Esophagus muscularis mucosa (tissue), 4 donors: Measurements from ENCODE around the gene RALGAPA1. TPM values are rescaled to one million over a fixed set of nuclear protein-coding genes. Genes with fewer than 3 reads are reported as not detected.
"Not testable (repeated sequence)": the region's sequence is repeated elsewhere in the genome, so short reads cannot be mapped to it uniquely, and the experiment has no call there.

ENCODE experiments used
- DNase-seq: peaks from one replicate; pipeline ENCODE4 v3.0.0-alpha.2; 2017; ENCODE audit errors: extremely low spot score
- H3K27ac ChIP-seq, 4 donors: fragments of 200-600 bp; sonication (generic); replicated peaks in 1 of 4; 1 replicate in 3 of 4; 2 replicates in 1 of 4; pipeline ENCODE4 v1.5.1; 2016 to 2019; ENCODE audit warnings: mild to moderate bottlenecking in 1 of 4
- H3K27me3 ChIP-seq, 4 donors: fragments of 200-600 bp; sonication (generic); one replicate each; pipeline versions ENCODE4 v1.5.1 to v1.6.0; 2016 to 2019
- H3K36me3 ChIP-seq, 4 donors: fragments of 200-600 bp; sonication (generic); one replicate each; pipeline ENCODE4 v1.5.1; 2016 to 2019
- H3K4me1 ChIP-seq, 4 donors: fragments of 200-600 bp; sonication (generic); one replicate each; pipeline ENCODE4 v1.5.1; 2016 to 2019
- H3K4me3 ChIP-seq, 4 donors: fragments of 200-600 bp; sonication (generic); 1 replicate in 2 of 4; 2 replicates in 2 of 4; pipeline ENCODE4 v1.5.1; 2016 to 2019; ENCODE audit warnings: mild to moderate bottlenecking in 4 of 4, moderate library complexity in 1 of 4
- H3K9me3 ChIP-seq, 4 donors: fragments of 200-600 bp; sonication (generic); 1 replicate in 3 of 4; 2 replicates in 1 of 4; pipeline ENCODE4 v1.5.1; 2016 to 2019
- EP300 ChIP-seq: sonication (generic); formaldehyde crosslinking; IDR thresholded peaks from one replicate; pipeline ENCODE4 v1.6.1; 2017; ENCODE audit warnings: antibody characterized with exemption
- POLR2A ChIP-seq: fragments of 450-650 bp; IDR thresholded peaks from one replicate; pipeline ENCODE4 v1.6.1; 2017; ENCODE audit warnings: antibody characterized with exemption, moderate library complexity, mild to moderate bottlenecking, low read depth
- POLR2AphosphoS5 ChIP-seq, 2 donors: sonication (generic); formaldehyde crosslinking; IDR thresholded peaks; one replicate each; pipeline ENCODE4 v1.6.1; 2017; ENCODE audit warnings: antibody characterized with exemption in 2 of 2
- WGBS: methylation state at CpG from one replicate; pipeline ENCODE4 v1.1.5; 2018; 5-methylcytosine and 5-hydroxymethylcytosine counted together
- intact Hi-C: fragments of 100-400 bp; cut with DNase I; formaldehyde crosslinking; loops from one replicate; pipeline ENCODE4 v1.15.1; 2023
- total RNA-seq, 4 donors: library from RNA; depleted of rRNA; stranded (reverse); fragments of >200 nt; gene quantifications; one replicate each; pipeline versions ENCODE4 v1.1.0 to v1.2.1, GENCODE V29; 2016
- TF ChIP-seq, protein P1 (sequence below), 3 experiments: fragments of 200-600 bp in 2 of 3; fragments of 450-650 bp in 1 of 3; sonication (generic) in 2 of 3; IDR thresholded peaks; one replicate each; pipeline ENCODE4 v1.5.1; 2017 to 2019; ENCODE audit warnings: antibody characterized with exemption in 3 of 3, mild to moderate bottlenecking in 2 of 3, moderate library complexity in 1 of 3

The RALGAPA1 gene
- total RNA-seq, 4 donors from 2014 or later, result 48.2 to 77.7 (median 52.1) TPM

DNA sequence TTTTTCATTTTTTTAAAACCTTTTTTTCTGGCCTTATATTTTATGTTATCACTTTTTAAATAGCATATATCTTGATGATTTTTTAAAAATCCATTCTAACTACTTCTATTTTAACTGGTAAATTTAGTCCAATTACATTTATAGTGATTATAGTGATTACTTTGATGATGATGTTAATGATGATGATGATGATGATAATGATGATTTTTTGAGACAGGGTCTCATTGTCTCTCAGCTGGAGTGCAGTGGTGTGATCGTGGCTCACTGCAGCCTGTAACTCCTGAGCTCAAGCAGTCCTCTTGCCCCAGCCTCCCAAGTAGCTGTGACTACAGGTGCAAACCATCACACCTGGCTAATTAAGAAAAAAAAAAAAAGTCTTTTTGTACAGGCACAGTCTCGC, 44.1 kb upstream of the RALGAPA1 start:
- 100% methylated on average over 2 of the region's 2 CpGs for WGBS
- Histone ChIP-seq H3K27ac (no peak overlapping the region), H3K9me3 (no peaks in the 10 kb centered on the region), H3K4me1 (no peaks in the 10 kb centered on the region), H3K27me3 (no peaks in the 10 kb centered on the region), H3K36me3 (peaks cover 0 to 8% (median 6%) of the 10 kb centered on the region in 4 donors), H3K4me3 (no peak overlapping the region)
- TF ChIP-seq POLR2AphosphoS5 (IDR thresholded peaks at IDR 0.05) (no peak), EP300 (no peak), POLR2A (no peak)
- TF ChIP-seq, protein P1, sequence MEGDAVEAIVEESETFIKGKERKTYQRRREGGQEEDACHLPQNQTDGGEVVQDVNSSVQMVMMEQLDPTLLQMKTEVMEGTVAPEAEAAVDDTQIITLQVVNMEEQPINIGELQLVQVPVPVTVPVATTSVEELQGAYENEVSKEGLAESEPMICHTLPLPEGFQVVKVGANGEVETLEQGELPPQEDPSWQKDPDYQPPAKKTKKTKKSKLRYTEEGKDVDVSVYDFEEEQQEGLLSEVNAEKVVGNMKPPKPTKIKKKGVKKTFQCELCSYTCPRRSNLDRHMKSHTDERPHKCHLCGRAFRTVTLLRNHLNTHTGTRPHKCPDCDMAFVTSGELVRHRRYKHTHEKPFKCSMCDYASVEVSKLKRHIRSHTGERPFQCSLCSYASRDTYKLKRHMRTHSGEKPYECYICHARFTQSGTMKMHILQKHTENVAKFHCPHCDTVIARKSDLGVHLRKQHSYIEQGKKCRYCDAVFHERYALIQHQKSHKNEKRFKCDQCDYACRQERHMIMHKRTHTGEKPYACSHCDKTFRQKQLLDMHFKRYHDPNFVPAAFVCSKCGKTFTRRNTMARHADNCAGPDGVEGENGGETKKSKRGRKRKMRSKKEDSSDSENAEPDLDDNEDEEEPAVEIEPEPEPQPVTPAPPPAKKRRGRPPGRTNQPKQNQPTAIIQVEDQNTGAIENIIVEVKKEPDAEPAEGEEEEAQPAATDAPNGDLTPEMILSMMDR (IDR thresholded peaks at IDR 0.05), result no peak
- intact Hi-C loops, result no loop called here
- no peak for DNase-seq

DNA sequence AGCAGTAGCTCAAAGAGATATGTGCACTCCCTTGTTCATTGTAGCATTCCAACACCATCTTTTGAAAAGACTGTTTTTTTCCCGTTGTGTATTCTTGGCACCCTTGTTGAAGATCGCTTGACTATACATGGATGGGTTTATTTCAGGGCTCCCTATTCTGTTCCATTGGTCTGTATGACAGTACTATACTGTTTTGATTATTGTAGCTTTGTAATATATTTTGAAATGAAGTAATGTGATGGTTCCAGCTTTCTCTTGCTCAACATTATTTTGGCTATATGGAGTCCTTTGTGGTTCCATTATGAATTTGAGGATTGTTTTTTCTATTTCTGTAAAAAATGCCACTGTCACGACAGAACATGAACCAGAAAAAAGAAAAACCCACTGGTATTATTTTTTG, 42.7 kb upstream of the RALGAPA1 start:
- TF ChIP-seq POLR2AphosphoS5 (IDR thresholded peaks at IDR 0.05) (no peak), EP300 (no peak), POLR2A (no peak)
- TF ChIP-seq, protein P1 (IDR thresholded peaks at IDR 0.05), result no peak
- no peak for DNase-seq
- WGBS, result 85% methylated on average over 3 of the region's 3 CpGs
- intact Hi-C loops, result no loop called here
- H3K4me1 ChIP-seq, result no peaks in the 10 kb centered on the region
- H3K9me3 ChIP-seq, result no peaks in the 10 kb centered on the region
- no peaks in the 10 kb centered on the region for H3K27me3 ChIP-seq
- H3K27ac ChIP-seq, result no peak overlapping the region
- peaks cover 0 to 12% (median 6%) of the 10 kb centered on the region in 4 donors for H3K36me3 ChIP-seq
- H3K4me3 ChIP-seq, result no peak overlapping the region

DNA sequence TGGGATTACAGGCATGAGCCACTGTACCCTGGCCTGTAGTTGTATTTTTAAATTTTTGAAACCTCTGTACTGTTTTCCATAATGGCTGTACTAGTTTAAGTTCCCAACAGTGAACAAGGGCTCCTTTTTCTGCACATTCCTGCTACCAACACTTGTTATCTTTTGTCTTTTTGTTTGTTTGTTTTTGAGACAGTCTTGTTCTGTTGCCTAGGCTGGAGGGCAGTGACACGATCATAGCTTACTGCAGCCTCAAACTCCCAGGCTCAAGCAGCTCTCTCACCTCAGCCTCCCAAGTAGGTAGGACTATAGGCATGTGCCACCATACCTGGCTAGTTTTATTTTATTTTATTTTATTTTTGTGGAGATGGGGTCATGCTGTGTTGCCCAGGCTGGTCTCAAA, 40.0 kb upstream of the RALGAPA1 start:
- Histone ChIP-seq H3K36me3 (peaks cover 7 to 34% (median 19%) of the 10 kb centered on the region in 4 donors), H3K4me3 (no peak overlapping the region), H3K27ac (no peak overlapping the region), H3K27me3 (no peaks in the 10 kb centered on the region), H3K9me3 (no peaks in the 10 kb centered on the region), H3K4me1 (no peaks in the 10 kb centered on the region)
- TF ChIP-seq POLR2A (no peak), EP300 (no peak), POLR2AphosphoS5 (IDR thresholded peaks at IDR 0.05) (no peak)
- TF ChIP-seq, protein P1 (IDR thresholded peaks at IDR 0.05), result no peak
- 82% methylated on average over 1 of the region's 1 CpG for WGBS
- DNase-seq, result no peak
- intact Hi-C loops, result no loop called here

DNA sequence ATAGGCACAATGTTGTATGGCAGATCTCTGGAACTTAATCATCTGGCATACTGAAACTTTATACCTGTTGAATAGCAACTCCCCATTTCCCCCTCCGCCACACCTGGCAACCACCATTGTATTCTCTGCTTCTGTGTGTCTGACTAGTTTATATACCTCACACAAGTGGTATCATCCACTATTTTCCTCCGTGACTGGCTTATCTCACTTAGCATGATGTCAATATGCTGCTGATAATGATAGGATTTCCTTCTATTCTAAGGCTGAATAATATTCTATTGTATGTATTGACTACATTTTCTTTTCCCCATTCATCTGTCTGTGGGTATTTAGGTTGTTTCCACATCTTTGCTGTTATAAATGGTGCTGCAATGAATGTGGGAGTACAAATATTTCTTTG, 38.5 kb upstream of the RALGAPA1 start:
- Histone ChIP-seq H3K4me3 (no peak overlapping the region), H3K27ac (no peak overlapping the region), H3K9me3 (peaks cover 0 to 4% (median under 1%) of the 10 kb centered on the region in 4 donors), H3K36me3 (peaks cover 14 to 49% (median 34%) of the 10 kb centered on the region in 4 donors), H3K27me3 (no peaks in the 10 kb centered on the region), H3K4me1 (no peaks in the 10 kb centered on the region)
- WGBS, result 86% methylated on average over 2 of the region's 2 CpGs
- TF ChIP-seq, protein P1 (IDR thresholded peaks at IDR 0.05), result no peak
- no peak for TF ChIP-seq POLR2AphosphoS5 (IDR thresholded peaks at IDR 0.05)
- TF ChIP-seq POLR2A, result no peak
- TF ChIP-seq EP300, result no peak
- no peak for DNase-seq
- intact Hi-C loops, result no loop called here

DNA sequence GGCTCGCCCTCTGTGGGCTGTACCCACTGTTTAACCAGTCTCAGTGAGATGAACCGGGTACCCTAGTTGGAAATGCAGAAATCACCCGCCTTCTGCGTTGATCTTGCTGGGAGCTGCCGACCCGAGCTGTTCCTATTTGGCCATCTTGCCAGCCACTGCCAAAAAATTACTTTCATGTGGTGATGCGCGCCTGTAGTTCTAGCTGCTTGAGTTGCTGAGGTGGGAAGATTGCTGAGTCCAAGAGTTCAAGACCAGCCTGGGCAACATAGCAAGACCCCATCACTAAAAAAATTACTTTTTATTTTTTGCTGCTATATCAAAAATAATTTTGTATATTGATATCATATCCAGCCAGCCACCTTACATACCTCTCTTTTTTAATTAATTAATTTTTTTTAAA, 35.4 kb upstream of the RALGAPA1 start:
- DNase-seq, result no peak
- Histone ChIP-seq H3K27me3 (no peaks in the 10 kb centered on the region), H3K27ac (no peak overlapping the region), H3K4me1 (no peaks in the 10 kb centered on the region), H3K36me3 (peaks cover 21 to 67% (median 42%) of the 10 kb centered on the region in 4 donors), H3K9me3 (peaks cover 0 to 20% (median 9%) of the 10 kb centered on the region in 4 donors), H3K4me3 (no peak overlapping the region)
- WGBS, result 97% methylated on average over 7 of the region's 8 CpGs
- TF ChIP-seq POLR2AphosphoS5 (IDR thresholded peaks at IDR 0.05) (no peak), POLR2A (no peak), EP300 (no peak)
- TF ChIP-seq, protein P1 (IDR thresholded peaks at IDR 0.05), result no peak
- intact Hi-C loops, result no loop called here

DNA sequence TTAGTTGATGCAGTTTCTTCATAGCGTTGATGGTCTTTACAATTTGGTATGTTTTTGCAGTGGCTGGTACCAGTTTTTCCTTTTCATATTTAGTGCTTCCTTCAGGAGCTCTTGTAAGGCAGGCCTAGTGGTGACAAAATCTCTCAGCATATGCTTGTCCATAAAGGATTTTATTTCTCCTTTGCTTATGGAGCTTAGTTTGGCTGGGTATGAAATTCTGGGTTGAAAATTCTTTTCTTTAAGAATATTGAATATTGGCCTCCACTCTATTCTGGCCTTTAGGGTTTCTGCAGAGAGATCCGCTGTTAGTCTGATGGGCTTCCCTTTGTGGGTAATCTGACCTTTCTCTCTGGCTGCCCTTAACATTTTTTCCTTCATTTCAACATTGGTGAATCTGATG, 33.1 kb upstream of the RALGAPA1 start:
- 98% methylated on average over 2 of the region's 2 CpGs for WGBS
- intact Hi-C loops, result not testable (repeated sequence)
- H3K36me3 ChIP-seq, result peaks cover 21 to 80% (median 53%) of the 10 kb centered on the region in 4 donors

DNA sequence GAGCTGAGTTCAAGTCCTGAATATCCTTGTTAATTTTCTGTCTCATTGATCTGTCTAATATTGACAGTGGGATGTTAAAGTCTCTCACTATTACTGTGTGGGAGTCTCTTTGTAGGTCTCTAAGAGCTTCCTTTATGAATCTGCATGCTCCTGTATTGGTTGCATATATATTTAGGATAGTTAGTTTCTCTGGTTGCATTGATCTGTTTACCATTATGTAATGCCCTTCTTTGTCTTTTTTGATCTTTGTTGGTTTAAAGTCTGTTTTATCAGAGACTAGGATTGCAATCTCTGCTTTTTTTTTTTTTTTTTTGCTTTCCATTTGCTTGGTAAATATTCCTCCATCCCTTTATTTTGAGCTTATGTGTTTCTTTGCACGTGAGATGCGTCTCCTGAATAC, 32.6 kb upstream of the RALGAPA1 start:
- WGBS, result 96% methylated on average over 2 of the region's 2 CpGs
- H3K4me1 ChIP-seq, H3K4me3 ChIP-seq, DNase-seq, H3K27ac ChIP-seq, intact Hi-C loops, H3K27me3 ChIP-seq: not testable (repeated sequence)
- peaks cover 0 to 20% (median 11%) of the 10 kb centered on the region in 4 donors for H3K9me3 ChIP-seq
- H3K36me3 ChIP-seq, result peaks cover 21 to 82% (median 57%) of the 10 kb centered on the region in 4 donors

More for the DNA sequence above, 33.1 kb upstream of the RALGAPA1 start:
- H3K27me3 ChIP-seq, H3K27ac ChIP-seq, H3K4me1 ChIP-seq, DNase-seq, H3K4me3 ChIP-seq: not testable (repeated sequence)
- H3K9me3 ChIP-seq, result peaks cover 0 to 20% (median 11%) of the 10 kb centered on the region in 4 donors
